ENCODE results near the gene NPDC1. TPM values are rescaled to one million over a fixed set of nuclear protein-coding genes. Genes with fewer than 3 reads are reported as not detected.
"Not testable (repeated sequence)": the region's sequence is repeated elsewhere in the genome, so short reads cannot be mapped to it uniquely, and the experiment has no call there.

Gene NPDC1
- total RNA-seq, 2 experiments from 2014 or later = 30.4 to 55.6 TPM

DNA sequence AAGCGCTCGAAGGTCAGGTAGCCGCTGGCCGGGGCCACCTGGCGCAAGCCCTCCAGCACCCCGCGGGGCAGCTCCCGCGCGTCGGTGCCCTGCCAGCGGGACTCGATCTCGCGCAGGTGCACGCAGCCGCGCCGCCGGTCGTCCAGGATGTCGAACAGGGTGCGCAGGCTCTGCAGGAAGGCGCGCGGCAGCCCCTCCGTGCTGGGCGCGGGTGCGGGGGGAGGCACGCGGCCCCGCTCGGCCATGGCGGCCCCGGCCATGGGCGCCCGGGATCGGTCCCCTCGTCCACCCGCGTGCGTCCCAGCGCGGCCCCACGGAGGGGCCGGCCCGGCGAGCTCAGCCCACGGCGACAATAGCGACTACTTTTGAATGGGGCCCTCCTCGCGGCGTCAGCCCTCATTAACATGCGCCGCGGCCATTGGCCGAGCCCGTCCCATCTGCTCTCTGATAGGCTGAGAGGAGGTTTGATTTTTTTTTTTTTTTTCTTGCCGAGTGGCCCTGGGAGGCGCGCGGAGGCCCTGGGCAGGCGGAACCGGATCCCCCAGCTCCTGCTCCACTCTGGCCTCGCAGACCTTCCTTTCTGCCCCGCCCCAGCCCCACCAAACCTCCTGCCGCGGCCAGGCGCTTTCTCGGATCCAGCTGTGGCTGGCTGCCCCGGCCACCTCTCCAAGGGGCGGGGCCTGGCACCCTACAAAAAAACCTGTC lies 24.4 kb upstream of the NPDC1 start, which contains the start of gene SAPCD2:
TSS of gene SAPCD2 (minus strand) at position 357 of the 705 bp plus-strand sequence. CDS start at position 260, 97 bp downstream.
- H3K27ac Mint-ChIP-seq = peak within 1 kb of the TSS; percentile 83
- peak; percentile 93 for DNase-seq
- no peaks in the 10 kb centered on the region for H3K9me3 Mint-ChIP-seq (ENCODE audit: low read depth)
- peaks cover 27% of the 10 kb centered on the region for H3K4me1 Mint-ChIP-seq
- H3K36me3 Mint-ChIP-seq = peaks cover 1% of the 10 kb centered on the region
- CTCF ChIA-PET = interaction anchor here (0.6 to 10.2 kb wide), 20 partner anchors 12 to 399 kb away, joined by 3 to 183 read pairs (median 7); partner anchors contain the start of genes ABCA2, AJM1, FUT7 and MAN1B1
- ATAC-seq = peak; percentile 91
- no peaks in the 10 kb centered on the region for H3K27me3 Mint-ChIP-seq
- H3K4me3 Mint-ChIP-seq = peak within 1 kb of the TSS; percentile 78

DNA sequence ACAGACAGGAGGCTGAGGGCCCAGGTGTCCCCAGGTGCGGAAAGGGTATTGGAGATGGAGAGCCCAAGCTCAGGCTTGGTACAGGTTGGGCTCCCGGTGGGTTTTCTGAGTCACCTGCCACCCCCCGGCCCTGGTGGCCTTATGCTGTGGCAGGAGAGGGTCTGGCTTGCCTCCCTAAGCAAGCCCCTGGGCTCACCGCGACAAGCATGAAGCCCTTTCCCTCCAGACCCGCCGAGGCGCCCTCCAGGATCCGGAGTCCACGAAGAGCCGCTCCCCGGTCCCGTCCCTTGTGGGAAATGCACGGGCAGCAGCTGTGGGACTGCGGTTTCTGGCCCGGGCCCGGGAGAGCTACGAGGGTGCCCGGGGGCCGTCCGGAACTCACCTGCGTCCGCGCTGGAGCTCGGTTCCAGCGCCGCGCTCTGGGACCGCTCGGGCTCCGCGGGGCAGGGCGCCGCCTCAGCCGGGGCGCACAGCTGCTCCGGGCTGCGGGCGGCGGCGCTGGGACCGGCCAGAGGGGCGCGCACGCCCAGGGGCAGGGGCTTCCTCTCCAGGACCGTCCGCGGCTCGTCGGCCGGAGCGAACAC lies 23.6 kb upstream of the NPDC1 start:
- CTCF ChIA-PET = interaction anchor here (0.6 to 10.2 kb wide), 20 partner anchors 12 to 398 kb away, joined by 3 to 183 read pairs (median 8); partner anchors contain the start of genes ABCA2, AJM1, FUT7 and MAN1B1
- Mint-ChIP-seq H3K27ac (peak overlapping the region; percentile 28), H3K27me3 (no peaks in the 10 kb centered on the region), H3K36me3 (peaks cover 1% of the 10 kb centered on the region), H3K4me3 (peak overlapping the region; percentile 61), H3K4me1 (peaks cover 27% of the 10 kb centered on the region), H3K9me3 (ENCODE audit: low read depth) (no peaks in the 10 kb centered on the region)
- ATAC-seq (peak; percentile 10), DNase-seq (no peak)

DNA sequence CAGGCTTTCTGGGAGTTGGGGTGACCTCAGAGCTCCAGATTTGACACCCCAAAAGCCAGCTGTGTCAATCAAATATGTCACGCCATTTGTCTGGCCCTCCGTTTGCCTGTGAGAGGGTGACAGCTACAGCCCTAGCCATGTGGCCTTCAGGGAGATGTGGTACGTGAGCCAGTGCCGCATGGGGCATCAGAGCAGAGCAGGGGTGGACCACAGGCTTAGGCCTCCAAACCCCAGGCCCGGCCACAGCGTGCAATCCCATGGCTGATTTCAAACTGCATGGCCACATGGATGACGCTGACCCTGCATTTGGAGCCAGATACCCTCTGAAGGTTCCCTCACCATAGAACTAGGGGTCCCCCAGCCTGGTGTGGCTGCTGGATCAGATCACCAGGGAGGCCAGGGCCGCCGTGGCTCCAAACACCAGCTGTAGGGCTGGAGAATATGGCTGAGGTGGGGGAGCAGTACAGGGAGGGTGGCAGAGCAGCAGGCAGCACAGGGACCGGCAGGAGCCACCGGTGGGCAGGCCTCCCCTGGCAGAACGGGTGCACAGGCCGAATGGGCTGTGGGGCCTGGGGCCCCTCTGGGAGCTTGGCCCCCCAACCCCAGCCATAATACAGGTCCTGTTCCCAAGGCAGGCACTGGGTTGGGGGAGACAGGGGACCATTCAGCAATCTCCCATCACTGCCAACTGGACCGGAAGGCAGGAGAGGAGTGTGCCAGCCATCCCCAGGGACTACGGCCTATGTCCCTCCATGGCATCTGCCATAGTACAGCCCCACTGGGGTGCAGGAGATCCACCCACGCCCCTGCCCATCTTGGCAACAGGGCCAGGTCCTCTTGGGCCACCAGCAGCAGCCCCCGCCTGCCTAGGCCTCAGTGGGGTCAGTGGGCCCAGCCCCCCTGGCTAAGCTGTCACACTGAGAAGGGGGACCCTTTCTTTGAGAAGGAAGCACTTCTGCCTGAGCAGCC lies 22.8 kb upstream of the NPDC1 start:
- Mint-ChIP-seq H3K4me3 (peak overlapping the region; percentile 61), H3K9me3 (ENCODE audit: low read depth) (no peaks in the 10 kb centered on the region), H3K27me3 (no peaks in the 10 kb centered on the region), H3K36me3 (peaks cover 4% of the 10 kb centered on the region), H3K4me1 (peaks cover 29% of the 10 kb centered on the region), H3K27ac (peak overlapping the region; percentile 24)
- ATAC-seq (no peak), DNase-seq (no peak)
- CTCF ChIA-PET = interaction anchor here (0.7 to 10.2 kb wide), 41 partner anchors 8 to 397 kb away, joined by 3 to 183 read pairs (median 5); partner anchors contain the start of genes ABCA2, AJM1, CYSRT1 and DPP7

DNA sequence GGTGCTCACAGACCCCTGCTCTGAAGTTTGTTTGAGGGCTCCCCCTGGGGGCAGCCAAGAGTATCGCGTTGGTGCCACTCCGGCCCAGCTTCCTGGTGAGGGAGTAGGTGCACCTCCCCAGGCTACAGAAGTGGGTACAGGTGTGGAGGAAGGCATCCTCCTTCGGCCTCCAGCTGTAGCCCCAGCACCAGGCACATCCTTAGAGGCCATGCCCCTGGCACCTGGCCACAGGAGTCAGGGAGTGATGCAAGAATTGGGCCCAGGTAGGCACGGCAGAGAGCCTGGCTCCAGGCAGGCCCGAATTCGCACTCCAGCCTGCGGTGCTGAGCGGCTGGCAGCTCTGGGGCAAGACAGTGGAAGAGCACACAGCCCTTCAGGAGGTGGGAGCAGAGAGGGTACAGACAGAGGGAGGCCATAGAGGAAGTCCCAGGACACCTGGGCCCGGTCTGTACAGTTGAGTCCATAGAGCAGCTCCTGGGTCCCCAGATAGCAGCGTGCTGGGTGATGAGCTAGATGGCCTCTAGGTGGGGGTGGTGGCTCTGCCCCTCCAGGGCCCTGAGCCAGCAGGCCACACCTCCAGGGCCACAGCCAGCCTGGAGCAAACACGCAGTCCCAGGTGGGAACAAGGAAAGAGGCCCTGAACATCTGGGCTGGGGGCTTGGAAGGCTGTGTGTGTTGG lies 22.0 kb upstream of the NPDC1 start:
- Mint-ChIP-seq H3K27ac (peak overlapping the region; percentile 63), H3K36me3 (peaks cover 4% of the 10 kb centered on the region), H3K4me3 (peak overlapping the region; percentile 41), H3K27me3 (no peaks in the 10 kb centered on the region), H3K4me1 (peaks cover 28% of the 10 kb centered on the region), H3K9me3 (ENCODE audit: low read depth) (no peaks in the 10 kb centered on the region)
- peak; percentile 91 for DNase-seq
- peak; percentile 48 for ATAC-seq
- CTCF ChIA-PET = interaction anchor here (0.6 to 10.2 kb wide), 53 partner anchors 9 to 338 kb away, joined by 3 to 183 read pairs (median 5); partner anchors contain the start of genes ABCA2, AJM1, CCDC183 and CYSRT1

DNA sequence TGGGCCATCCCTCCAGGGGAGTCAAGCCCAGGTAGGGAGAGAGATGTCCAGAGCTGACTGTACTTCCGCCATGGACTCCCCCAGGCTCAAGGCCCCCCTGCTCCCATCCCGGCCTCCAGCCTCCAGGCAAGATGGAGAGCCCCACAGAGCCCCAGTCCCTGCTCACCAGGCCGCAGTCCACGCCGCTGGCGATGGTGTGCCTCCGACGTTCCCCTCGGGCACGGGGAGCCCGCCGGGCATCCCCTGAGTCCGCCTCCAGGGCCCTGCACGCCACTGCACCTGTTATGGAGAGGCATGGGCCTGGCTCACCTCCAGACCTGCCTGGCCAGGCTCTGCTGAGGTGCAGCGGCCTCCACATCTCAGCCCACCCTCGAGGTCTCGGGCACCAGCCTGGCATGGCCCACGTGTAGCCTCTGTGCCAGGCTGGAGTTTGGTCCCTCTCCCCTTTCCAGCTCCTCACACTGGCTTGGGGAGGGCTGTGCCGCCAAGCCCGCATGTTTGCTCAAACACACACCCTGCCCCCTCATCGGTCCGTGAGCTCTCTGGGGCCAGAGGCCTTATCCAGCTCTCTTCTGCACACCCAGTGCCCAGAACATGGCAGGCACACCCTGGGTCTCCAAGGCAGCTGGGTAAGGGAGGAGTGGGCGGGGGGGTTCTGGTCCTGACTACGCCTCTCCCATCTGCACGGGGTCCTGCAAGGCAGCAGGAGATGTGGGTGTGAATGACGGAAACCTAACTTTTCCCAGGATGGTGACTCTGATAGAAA lies 20.3 kb upstream of the NPDC1 start:
- Mint-ChIP-seq H3K27me3 (no peaks in the 10 kb centered on the region), H3K4me1 (peaks cover 20% of the 10 kb centered on the region), H3K27ac (no peak overlapping the region), H3K4me3 (no peak overlapping the region), H3K9me3 (ENCODE audit: low read depth) (no peaks in the 10 kb centered on the region), H3K36me3 (peaks cover 4% of the 10 kb centered on the region)
- ATAC-seq = no peak
- DNase-seq = no peak
- CTCF ChIA-PET = interaction anchor here (1.1 to 10.2 kb wide), 15 partner anchors 9 to 249 kb away, joined by 3 to 183 read pairs (median 22); partner anchors contain the start of genes ABCA2, CLIC3, ENTPD2 and FUT7

DNA sequence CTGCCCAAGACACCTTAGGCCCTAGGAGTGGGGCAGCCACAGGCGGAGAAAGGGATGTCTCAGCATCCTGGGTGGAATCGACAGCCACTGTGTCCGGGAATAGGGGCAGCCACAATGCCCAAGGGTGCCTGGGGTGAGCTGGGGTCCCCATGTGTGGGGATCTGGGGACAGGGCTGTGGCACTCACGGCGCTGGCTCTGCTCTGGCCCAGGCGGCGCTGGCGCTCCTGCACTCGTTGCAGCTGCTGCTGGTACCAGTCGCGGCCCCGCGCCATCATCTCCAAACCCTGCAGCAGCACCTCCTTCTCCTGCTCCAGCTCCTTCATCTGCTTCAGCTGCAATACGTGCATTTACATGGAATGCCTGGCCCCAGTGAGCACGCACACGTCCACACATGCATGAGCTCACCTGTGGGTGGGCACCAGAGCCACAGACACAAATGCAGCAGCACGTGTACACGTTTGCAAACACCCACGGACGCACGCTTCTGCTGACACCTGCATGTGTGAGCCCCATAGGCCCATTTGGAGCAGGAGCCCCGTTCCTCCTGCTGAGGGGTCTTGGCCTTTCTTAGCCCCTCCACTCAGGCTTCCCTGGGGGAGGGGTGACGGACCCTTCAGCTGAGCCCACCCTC lies 19.5 kb upstream of the NPDC1 start:
- Mint-ChIP-seq H3K4me1 (peaks cover 15% of the 10 kb centered on the region), H3K4me3 (no peak overlapping the region), H3K27ac (no peak overlapping the region), H3K27me3 (peaks cover 3% of the 10 kb centered on the region), H3K36me3 (peaks cover 4% of the 10 kb centered on the region), H3K9me3 (ENCODE audit: low read depth) (no peaks in the 10 kb centered on the region)
- CTCF ChIA-PET = interaction anchor here (1.6 to 10.2 kb wide), 7 partner anchors 8 to 38 kb away, joined by 4 to 183 read pairs (median 95); partner anchors contain the start of genes ABCA2, FUT7, MAN1B1 and NPDC1
- ATAC-seq (no peak), DNase-seq (no peak)

DNA sequence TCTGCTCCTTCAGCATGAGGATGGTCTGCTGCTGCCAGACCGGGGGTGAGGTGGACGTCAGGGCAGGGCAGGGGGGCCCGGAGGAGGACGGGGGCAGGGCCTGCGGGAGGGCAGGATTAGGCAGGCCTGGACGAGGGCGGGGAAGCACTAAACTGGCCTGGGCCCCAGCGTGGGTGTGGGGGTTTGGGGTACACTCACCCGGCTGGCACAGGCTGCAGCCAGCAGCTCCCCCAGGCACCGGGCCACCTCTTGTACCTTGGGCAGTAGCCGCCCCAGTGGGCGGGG lies 18.8 kb upstream of the NPDC1 start:
- H3K27me3 Mint-ChIP-seq = peaks cover 3% of the 10 kb centered on the region
- DNase-seq = no peak
- H3K27ac Mint-ChIP-seq = no peak overlapping the region
- H3K36me3 Mint-ChIP-seq = peaks cover 4% of the 10 kb centered on the region
- peaks cover 15% of the 10 kb centered on the region for H3K4me1 Mint-ChIP-seq
- no peaks in the 10 kb centered on the region for H3K9me3 Mint-ChIP-seq (ENCODE audit: low read depth)
- CTCF ChIA-PET = interaction anchor here (1.2 to 10.2 kb wide), 14 partner anchors 11 to 335 kb away, joined by 3 to 183 read pairs (median 5); partner anchors contain the start of genes ABCA2, FUT7, MAN1B1 and NPDC1
- no peak overlapping the region for H3K4me3 Mint-ChIP-seq
- no peak for ATAC-seq

DNA sequence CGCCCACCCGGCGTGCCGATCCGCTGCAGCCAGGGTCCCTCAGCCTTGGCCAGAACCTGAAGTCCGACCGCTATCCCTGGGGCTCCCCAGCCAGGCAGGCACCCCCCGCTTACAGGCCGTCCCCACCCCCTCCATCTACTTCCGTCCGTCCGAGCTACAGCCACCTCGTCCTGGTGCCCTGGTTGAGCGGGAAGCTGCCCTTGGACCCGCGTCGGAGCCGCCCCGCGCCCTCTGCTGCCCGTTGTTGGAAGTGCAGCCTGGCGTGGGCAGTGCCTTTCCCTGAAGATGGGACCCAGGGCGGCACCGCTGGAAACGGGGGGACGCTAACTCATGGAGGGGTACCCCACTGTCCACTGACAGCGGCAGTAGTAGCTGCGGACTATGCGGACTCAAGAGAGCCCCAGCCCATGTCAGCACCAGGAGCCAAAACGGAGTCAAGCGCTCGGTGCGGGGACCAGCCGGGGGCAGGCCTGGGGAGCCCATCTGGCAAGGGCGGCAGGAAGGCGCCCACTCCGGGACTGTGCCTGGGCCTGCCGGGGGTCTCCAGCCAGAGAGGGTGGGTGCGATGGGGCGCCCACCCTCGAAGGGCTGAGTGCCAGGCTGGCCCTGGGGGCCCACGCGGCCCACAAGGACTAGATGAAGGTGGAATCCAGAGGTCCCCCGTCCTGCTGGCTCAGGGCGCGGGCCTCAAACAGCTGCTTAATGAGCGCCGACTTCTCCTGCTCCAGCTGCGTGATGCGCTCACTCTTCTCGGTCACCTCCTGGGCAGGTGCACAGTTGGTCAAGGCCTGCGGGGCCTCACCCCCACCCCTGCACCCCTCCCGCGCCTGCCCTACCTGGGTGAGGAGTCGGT lies 18.3 kb upstream of the NPDC1 start:
- Mint-ChIP-seq H3K9me3 (ENCODE audit: low read depth) (no peaks in the 10 kb centered on the region), H3K4me1 (peaks cover 15% of the 10 kb centered on the region), H3K27me3 (peaks cover 3% of the 10 kb centered on the region), H3K36me3 (peaks cover 4% of the 10 kb centered on the region), H3K27ac (no peak overlapping the region), H3K4me3 (no peak overlapping the region)
- no peak for DNase-seq
- no peak for ATAC-seq
- CTCF ChIA-PET = interaction anchor here (0.7 to 10.2 kb wide), 26 partner anchors 8 to 334 kb away, joined by 3 to 183 read pairs (median 4); partner anchors contain the start of genes ABCA2, FUT7, MAN1B1 and NPDC1

DNA sequence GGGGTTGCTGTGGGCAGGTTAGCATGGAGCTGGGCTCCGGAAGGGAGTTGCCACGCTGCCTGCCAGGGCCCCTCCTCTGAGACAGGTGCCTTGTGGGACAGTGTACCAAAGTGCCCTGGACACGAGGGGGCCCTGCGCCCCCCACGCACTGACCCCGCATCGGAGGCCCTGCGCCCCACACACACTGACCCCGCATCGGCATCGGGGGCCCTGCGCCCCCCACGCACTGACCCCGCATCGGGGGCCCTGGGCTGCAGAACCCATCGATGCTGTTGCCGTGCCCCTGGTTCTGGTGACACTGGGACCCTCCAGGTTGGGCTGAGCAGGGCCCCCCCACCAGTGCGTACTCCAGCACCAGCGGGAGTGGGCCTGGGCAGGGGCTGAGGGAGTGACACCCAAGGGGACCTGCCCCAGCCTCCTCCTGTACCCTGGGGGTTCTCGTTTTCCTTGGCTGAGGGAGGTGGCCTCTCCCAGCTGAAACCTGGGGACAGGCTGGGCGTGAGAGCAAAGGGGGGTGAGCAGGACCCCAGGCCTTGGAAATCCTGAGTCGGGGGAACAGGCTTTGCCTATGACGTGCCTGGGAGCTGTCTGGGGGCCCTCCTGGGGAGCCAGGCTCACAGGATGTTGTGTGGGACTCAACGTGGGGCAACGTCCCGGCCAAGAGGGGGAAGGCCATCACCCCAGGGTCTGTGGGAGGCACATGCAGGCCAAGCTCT lies 17.5 kb upstream of the NPDC1 start:
- peaks cover 4% of the 10 kb centered on the region for H3K36me3 Mint-ChIP-seq
- no peaks in the 10 kb centered on the region for H3K9me3 Mint-ChIP-seq (ENCODE audit: low read depth)
- no peak overlapping the region for H3K4me3 Mint-ChIP-seq
- DNase-seq (no peak), ATAC-seq (no peak)
- CTCF ChIA-PET = interaction anchor here (0.7 to 10.2 kb wide), 26 partner anchors 9 to 333 kb away, joined by 3 to 183 read pairs (median 4); partner anchors contain the start of genes ABCA2, FUT7, MAN1B1 and NPDC1
- H3K27me3 Mint-ChIP-seq = peaks cover 4% of the 10 kb centered on the region
- no peak overlapping the region for H3K27ac Mint-ChIP-seq
- peaks cover 11% of the 10 kb centered on the region for H3K4me1 Mint-ChIP-seq

DNA sequence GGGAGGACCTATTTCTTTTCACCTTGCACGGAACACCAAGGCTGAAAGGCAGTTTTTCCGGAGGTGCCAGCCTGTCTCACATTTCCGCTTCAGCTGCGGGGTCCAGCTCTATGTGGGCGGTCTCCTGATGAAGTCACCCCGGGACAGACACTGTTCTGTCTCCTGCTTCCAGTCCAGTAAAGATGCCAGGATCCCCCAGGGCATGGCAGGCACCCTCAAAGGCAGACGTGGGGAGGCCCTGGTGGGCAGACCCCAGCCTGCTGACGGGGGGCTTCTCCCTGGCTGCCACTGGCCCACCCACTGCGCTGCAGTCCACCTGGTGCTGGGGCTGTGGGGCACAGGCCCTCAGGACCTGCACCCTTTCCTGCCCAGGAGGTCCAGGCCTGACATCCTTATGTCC lies 16.8 kb upstream of the NPDC1 start:
- ATAC-seq; H3K36me3 Mint-ChIP-seq; DNase-seq; H3K4me3 Mint-ChIP-seq; H3K9me3 Mint-ChIP-seq (ENCODE audit: low read depth); H3K27ac Mint-ChIP-seq; H3K4me1 Mint-ChIP-seq; H3K27me3 Mint-ChIP-seq: not testable (repeated sequence)
- CTCF ChIA-PET = interaction anchor here (1.5 to 9.5 kb wide), 5 partner anchors 10 to 71 kb away, joined by 5 to 98 read pairs (median 6); partner anchors contain the start of genes ABCA2, FUT7 and PAXX

All from activated CD8-positive, alpha-beta memory T cell treated with anti-CD3 and anti-CD28 coated beads, Interleukin-2, amount 10 ng/mL, durations not matched to agents 7 days and 5 days (primary cell).